ENCODE results near the gene PIP4K2C.
A peak's percentile ranks its signal among the peaks of the same experiment; 100 is the strongest.

PIP4K2C gene

DNA sequence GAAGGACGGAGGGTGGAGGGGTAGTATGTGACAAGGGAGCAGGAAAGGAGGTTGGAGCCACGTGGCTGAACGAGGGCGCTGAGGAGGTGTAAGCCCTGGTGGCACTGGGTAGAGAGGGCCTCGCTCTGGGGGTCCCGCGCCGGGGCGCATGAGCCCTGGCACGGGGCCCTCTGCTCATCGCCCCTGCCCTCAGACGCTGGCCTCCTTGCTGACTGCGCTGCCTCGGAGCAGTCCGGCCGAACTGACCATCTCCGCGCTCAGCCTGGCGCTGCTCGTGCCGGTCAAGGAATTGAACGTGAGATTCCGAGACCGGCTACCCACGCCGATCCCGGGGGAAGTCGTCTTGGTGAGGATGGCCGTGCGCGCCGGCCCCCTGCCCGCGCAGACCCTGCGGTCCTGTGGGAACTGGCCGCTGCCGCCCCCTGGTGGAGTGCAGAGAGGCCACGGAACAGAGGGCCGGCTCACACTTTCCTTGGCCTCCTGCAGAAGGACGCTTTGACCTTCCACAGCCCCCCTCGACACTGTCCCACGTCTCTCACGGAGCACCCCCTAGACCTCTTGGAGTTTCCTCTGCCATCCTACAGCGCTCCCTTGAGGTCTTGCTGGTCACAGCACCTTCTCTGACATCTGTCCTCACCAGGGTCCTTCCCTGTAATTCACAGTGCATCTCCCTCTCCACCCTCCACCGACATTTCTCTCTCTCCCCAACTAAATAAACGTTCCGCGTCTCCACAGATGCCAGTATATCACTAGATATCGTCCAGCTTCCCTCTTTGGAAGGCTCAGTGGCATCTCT is 30.7 kb downstream of the PIP4K2C start:
- no peak for DNase-seq (ENCODE audit: low read depth)

DNA sequence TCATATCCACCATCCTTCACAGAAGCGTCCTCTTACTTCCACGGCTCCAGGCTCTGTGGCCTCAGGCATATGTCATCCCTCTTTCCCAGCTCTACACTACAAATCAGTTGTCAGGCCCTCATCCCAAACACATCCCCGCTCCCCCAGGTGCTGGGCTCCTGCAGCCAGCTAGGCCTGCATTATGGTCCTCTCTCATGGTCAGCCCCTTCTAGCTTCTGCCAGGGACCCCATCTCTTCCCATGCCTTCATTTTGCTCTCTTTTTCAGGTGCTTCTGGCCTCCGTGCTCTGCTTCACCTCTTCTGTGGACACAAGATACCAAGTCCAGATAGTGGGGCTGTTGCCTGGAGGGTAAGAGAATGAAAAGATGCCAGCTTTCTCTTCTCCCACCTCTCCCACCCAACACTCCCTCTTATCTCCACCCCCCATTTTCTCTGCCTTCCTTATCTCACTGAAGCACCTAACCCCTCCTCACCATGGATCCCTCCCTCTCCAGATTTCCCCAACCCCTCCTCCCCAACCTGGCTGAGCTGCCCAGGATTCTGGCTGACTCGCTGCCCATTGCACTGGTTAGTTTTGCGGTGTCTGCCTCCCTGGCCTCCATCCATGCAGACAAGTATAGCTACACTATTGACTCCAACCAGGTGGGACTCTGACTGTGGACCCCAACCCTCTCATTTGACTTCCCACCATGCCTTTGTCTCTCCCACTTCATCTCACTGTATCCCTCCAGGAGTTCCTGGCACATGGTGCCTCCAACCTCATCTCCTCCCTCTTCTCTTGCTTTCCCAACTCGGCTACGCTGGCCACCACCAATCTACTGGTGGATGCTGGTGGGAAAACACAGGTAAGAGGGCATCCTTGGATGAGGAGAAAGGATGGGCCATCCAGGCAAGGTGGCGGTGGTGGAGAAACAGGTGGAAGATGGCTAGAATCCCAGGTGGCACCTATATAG is 31.6 kb downstream of the PIP4K2C start:
- DNase-seq (ENCODE audit: low read depth) = no peak

DNA sequence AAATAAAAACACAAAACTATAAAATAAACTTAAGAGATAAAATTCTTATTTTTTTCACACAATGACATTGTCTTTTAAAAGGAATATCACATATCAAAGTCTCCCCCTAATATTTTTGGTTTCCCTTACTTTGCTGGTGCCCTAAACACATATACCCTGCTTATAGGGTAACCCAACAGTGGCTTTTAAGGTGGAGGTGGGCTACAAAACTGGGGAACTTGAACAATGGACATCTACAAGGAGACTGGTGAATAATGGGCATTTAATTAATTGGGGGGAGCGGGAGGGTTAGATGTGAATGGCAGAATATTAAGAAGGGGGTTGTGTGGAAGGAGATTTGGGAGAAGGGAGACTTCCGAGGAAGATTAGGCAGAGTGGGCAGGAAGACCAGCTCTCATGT is 32.4 kb downstream of the PIP4K2C start:
- DNase-seq (ENCODE audit: low read depth) = no peak

DNA sequence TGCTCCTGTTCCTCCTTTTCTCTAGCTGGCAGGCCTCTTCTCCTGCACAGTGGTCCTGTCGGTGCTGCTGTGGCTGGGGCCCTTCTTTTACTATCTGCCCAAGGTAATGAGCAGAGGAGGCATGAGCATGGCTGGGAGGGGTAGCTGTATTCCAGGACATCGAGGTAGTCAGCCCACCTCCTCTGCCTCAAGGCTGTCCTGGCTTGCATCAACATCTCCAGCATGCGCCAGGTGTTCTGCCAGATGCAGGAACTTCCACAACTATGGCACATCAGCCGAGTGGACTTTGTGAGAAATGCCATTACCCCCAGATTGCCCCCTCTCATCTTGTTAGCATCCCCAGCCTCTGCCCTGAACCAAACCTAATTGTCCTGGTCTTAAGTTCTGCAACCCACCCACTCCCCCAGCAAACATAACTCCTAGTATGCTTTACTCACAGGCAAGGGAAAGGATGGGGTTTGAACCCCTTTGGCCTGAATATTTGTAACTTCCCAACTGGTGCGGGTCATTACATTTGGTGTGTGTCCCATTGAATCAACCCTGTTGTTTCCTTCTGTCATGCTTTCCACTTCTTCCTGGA is 32.9 kb downstream of the PIP4K2C start:
- DNase-seq (ENCODE audit: low read depth) = no peak

DNA sequence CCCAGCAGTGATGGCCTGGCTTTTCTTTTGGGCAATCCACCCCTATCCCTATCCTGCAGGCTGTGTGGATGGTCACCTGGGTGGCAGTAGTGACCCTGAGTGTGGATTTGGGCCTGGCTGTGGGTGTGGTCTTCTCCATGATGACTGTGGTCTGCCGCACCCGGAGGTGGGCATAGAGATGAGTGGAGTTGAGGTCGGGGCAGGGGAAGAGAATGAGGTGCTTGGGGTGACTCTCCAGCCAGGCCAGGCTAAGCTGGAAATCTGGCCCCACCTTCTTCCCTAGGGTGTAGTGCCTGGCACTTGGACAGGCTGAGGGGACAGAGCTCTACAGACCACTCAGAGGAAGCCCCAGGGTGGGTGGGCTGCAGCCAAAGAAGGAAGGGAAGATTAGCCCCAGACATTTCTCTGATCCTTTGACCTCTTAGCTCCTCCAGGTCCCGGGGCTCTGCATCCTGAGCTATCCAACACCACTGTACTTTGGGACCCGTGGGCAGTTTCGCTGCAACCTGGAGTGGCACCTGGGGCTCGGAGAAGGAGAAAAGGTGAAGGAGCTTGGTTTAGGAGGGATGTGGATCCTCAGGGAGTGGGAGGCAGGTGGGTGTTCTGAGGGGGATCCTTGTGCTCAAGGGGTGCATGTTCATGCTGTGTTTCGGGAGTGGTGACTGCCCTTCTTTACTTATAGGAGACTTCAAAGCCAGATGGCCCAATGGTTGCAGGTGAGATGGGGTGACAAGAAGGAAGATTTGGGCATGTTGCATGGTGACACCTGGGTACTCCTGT is 33.6 kb downstream of the PIP4K2C start:
- no peak for DNase-seq (ENCODE audit: low read depth)

DNA sequence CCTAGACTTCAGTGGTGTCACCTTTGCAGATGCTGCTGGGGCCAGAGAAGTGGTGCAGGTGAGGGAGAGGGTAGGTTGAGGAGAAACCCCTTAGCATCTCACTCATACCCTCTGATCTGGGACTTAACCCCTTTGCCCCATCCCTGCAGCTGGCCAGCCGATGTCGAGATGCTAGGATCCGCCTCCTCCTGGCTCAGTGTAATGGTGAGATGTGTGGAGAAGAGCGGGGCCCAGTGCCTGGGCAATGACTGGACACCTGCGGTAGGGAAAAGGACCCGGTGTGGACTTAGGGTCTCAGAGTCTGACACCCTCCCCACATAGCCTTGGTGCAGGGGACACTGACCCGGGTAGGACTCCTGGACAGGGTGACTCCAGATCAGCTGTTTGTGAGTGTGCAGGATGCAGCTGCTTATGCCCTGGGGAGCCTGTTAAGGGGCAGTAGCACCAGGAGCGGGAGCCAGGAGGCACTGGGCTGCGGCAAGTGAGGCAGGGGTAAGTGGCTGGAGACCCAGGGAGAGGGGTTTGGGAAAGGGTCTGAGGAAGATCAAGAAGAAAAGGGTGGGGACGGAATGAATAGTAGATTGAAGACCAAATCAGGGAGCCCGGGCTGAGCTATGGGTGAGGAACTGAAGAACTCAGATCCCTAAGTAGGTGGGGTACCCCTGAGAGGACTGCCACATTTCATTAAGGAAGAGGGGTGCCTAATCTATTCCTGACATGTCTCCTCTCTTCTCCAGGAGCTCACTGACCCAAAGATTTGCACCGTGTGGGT is 34.5 kb downstream of the PIP4K2C start:
- DNase-seq (ENCODE audit: low read depth) = no peak

DNA sequence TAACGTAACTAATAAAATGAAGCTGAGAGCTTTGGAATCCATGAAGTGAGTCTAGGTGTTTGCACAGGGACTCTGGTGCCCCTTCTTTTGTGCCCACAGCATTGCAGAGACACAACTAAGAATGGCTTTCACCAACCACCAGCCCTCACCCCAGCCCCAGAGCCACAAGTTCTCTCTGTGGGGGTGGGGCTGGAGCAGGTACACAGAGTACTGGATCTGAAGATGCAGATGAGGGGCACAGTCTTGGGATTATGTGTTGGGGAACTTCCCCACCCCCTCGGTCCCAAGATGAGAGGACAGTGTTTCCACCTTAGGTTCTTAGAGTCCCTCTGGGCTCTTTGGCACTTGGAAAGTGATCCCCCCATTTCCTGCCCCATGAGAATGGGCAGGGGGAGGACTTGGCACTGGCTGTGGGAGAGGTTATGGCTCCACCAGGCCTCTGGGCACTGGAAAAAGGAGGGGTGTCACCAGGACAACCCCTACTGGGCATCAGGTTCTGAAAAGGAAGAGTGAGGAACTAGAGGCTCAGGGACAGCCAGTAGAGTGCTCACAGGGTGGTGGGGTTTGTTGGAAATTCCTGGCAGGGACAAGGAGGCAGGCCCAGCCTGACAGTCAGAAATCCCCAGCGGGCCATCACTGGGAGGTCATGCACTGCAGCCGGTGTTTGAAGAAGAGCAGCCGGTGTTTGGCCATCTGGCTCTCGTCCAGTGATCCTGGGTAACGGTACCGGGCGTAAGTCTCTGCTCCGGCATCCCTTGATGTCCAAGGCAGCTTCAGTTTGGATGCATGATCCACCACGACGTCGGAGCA is 35.3 kb downstream of the PIP4K2C start:
- DNase-seq (ENCODE audit: low read depth) = no peak

DNA sequence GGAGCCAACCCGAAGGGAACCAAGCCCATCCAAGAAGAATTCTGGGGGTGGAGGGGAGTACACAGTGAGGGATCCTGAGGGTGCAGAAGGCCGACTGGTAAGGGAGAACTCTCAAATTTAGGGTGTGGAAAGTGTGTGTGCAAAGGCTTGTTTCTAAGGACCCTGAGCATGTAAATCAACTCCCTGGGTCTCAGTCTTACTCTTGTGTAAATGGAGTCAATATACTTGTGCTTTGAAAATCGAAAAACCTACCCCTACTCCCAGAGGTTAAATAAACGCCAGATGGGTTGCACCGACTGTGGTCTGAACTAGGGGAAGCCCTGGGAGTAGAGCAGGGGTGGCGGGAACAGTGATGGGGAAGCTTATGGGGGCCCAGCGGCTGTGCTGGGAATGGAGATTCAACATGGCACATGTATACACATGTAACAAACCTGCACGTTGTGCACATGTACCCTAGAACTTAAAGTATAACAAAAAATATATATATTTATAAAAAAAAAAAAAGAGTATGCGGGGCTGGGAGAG is 36.0 kb downstream of the PIP4K2C start:
- no peak for DNase-seq (ENCODE audit: low read depth)

DNA sequence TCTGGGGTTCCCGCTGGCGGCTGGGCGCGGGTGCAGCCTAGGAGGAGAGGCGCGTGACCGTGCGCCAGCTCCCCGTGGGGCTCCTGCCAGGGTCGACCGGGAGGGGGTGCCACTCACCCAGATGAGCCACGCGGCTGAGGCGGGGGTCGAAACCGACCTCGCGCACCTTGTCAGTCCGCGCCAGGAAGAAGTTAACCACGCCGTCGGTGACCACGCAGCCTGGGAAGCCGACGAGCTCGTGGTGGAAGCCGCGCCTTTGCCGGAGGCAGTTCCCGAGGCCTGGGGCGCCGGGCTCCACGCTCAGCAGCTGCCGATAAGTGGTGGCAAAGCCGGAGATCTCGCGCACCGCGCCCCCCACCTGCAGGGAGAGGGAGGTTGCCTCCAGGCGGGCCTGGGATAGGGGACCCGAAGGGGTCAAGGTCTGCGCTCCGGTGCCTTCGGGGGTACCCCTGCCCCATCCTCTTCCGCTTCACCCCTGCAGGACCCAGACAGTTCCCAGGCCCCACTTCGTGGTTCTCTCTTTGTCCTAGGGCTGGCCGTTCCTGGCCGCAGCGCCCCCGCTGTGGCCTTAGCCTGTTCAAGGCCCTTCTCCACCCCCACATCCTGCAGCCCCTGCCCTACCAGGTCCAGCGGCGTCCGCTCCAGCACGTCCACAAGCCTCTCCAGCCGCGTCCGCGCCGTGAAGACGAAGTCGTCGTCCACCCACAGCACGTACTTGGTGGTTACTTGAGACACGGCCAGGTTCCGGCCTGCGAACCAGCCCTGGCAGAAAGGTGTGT is 36.7 kb downstream of the PIP4K2C start:
- DNase-seq (ENCODE audit: low read depth) = no peak

DNA sequence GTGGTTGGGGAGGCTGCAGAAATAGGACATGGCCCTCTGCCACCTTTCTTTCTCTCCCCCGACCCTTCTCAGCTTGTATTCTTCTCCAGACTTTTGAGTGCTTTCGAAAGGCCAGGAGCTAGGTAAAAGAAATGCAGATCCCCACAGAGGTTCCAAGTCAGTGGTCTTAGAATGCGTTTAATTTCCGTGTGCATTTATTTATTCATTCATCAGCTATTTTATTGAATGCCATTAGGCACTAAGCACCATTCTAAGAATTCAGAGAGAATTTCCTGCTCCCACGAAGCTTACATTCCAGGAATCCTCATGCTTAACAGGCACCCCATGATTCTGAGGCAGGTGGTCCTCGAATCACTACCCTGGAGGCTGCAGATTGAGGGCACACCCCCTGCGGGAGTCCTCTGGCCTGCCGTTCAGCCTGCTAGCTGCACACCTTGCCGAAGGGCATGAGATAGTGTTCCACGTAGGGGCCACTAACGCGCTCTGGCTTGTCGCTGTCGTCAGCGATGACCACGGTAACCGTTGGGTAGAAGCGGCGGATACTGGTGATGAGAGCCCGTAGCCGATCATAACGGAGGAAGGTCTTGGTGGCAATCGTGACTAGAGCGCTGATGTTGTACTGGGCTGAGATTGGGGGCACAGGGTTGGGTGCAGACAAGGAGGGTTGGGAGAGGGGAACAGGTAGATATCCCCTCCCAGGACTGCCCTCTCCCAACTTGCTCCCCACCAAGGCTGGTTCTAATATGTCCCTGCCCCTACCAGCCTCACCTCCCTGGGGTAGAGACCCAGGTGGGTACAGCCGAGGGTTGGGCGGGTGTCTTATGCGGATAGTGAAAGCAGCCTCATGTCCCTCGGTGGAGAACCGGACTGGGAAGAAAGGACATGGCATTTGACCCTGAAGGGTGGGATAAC is 37.5 kb downstream of the PIP4K2C start:
- DNase-seq (ENCODE audit: low read depth) = no peak

DNA sequence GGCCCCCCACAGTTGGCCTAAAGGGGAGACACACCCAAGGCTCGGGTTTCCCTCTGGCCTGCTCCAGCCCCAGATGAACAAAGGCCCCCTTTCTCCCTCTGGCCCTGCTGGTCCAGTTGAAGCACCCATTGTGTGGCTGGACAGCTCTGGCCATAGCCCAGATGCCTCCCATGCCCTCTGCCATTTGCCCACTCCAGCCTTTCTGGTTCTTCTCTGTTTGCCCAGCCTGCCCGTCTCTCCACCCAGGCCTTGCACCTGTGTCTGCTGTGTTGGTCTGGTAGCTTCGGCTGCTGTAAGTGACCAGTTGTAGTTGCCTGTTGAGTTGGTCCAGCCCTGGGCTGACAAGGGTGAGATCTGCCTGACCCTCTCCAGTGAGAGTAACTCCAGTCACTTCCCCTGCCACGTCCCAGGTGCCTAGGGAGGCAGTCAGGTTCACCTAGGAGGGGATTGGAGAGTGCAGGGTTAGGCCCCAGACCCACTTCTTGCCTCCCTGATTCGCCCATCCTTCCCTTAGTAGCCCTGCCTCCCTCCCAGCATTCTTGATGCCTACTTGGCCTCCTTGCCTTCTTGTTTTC is 39.0 kb downstream of the PIP4K2C start:
- DNase-seq (ENCODE audit: low read depth) = no peak

DNA sequence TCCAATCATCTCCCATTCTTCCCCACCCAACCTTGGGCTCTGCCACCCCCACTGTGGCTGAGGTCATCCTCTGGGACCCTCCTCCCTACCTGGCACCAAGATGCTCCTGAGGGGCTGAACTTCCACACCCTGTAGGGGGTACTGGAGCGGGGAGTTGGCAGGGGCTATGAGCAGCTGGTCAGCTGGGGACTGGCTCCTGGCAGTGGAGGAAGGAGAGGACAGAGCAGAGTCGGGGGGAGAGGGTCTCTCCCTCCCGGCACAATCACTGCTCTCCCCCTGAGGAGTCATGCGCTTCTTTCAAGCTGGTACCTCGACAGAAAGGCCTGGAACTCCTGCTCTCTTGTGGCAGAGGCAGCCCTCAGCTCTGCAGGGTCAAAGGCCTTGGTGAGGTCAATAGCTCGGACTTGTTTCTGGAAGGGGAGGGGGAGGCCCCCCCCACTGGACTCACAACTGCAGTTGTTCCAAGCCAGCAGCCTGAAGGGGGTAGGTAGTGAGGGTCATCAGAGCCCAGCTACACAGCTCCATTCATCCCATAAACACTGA is 40.0 kb downstream of the PIP4K2C start:
- DNase-seq (ENCODE audit: low read depth) = no peak

DNA sequence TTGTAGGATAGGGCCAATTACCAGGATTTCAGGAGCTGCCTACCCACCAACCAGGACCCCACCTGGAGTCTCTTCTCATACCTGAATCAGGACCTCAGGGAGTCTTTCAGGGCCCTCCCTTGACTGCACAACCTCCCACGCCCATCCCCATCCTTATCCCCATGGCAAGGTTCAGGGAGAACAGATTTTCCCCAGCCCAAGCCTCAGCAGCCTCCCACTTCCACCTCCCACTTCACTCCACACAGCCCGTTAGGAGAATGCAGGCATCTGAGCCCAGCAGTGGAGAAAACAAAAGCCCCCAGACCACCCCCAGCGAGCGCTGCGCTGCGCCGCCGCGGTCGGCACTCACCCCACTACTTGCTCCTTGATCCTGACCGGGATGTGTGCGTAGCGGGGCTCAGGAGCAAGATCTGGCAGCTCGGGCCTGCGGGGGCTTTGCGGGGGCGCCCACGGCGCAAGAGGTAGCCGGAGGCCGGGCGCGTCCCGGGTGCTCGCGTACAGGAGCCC is 40.6 kb downstream of the PIP4K2C start:
- DNase-seq (ENCODE audit: low read depth) = no peak

DNA sequence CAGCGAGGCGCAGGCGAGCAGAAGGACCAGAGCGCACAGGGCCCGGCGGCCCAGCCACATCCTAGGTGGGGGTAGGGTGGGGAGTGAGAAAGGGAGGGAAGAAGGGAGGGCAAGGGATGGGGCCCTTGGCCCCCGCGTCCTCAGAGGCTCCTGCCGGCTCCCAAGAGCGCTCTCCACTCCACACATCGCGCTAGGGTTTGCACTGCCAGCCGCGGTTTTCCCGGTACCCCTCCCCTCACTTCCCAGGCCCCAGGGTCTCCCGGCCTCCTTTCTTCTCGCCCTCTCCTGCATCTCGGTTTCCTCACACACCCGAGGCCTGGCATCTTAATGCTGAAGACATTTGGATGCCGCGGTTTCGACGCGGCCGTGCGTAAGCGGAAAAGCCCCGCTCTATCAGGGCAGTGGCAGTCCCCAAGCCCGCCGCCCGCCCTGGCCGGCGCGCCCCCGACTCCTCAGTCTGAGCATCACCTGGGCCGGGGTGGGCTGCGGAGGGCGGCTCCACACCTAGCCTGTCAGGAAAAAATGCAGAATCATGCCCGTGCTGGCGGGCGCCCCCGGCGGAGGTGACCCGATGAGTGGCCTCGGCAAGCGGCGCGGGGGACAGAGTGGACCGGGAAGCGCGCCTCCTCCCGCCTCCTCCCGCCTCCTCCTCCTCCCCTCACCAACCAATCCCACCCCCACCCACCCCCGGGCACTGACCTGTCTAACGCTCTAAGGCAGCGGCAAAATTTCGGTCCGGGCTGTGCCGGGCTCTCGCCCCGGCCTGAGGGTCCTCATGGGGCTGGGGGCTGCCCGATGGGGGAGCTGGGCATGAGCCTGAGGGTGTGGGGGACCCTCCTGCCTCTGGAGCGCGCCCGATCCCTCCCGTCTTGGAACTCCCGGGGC is 41.3 kb downstream of the PIP4K2C start:
- DNase-seq (ENCODE audit: low read depth) = no peak

DNA sequence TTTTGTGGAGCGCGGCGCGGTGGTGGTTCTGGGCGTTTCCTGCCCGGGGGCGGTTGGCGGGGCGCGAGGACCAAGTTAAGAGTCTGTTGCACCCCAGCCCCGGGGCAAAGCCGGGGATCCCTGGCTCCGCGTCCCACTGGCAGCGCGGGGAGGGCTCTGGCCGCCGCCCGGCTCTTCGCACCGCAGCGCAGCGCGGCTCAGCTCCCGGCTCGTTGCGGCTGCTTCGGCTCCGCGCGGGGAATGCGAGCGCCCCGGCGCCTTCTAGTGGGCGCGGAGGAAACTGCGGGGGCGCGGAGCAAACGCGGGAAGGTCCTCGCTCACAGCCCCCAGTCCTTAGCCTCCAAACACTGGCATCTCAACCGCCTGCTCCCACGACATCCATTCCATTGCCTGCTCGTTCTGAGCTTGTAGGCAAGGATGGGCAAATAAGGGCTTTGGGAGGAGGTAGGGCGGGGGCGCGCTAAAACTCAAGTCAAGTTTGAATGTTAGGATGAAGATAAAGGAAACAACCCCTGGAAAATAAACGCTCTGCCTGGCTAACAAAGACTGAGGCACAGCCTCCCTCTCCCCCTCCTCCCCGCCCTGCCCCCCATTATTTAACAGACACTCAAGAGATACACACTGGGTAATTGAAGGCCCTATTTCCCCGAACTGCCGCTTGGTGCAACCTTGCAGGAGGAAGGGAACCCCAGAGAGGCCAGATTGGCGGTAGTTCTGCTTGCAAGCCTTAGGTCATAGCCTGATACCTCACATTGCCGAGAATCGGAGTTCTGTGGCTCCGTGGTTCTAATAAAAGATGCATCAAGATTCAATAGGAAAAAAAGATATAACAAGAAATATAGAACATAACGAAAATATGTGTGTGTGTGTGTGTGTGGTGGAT is 42.2 kb downstream of the PIP4K2C start, which contains the start of gene B4GALNT1:
Gene B4GALNT1, minus strand, starts transcription at position 244 of the 883 bp plus-strand sequence. CDS start 1,069 bp downstream, outside the sequence.
- peak; percentile 65 for DNase-seq (ENCODE audit: low read depth)

Measured in iris pigment epithelial cell (primary cell).